HEK293 (cell line): Measurements from ENCODE around the gene WDR41.

Experiments used
- CTCF ChIA-PET: fragments of 350-600 bp; formaldehyde crosslinking; extraction: SDS; loops from one replicate; lab custom pipeline; 2021; ENCODE audit warnings: antibody characterized with exemption; lab: Yijun Ruan, JAX
- POLR2A ChIA-PET: fragments of 300-600 bp; formaldehyde crosslinking; extraction: SDS; loops from one replicate; lab custom pipeline; 2020; ENCODE audit warnings: antibody characterized with exemption, inconsistent platforms; lab: Yijun Ruan, JAX
- H3K27ac ChIP-seq: fragments of 200-500 bp; sonication (Bioruptor generic); 2 replicates; pipeline ENCODE4 v1.5.1; 2014; ENCODE audit warnings: low read depth, low read length, control low read depth, inconsistent platforms; ENCODE audit errors: extremely low read depth
- H3K36me3 ChIP-seq, 2 experiments: fragments of 200-500 bp in 1 of 2; sonication (Bioruptor generic) in 1 of 2; 1 replicate in 1 of 2; 2 replicates in 1 of 2; pipeline ENCODE4 v1.5.1; 2014 to 2017; ENCODE audit warnings: inconsistent platforms in 2 of 2, low read length in 2 of 2; ENCODE audit not compliant: control insufficient read depth in 2 of 2, insufficient read depth in 1 of 2
- H3K4me1 ChIP-seq: fragments of 200-500 bp; sonication (Bioruptor generic); 2 replicates; pipeline ENCODE4 v1.5.1; 2014; ENCODE audit warnings: mild to moderate bottlenecking, low read length, inconsistent platforms; ENCODE audit not compliant: control insufficient read depth, insufficient read depth
- H3K4me3 ChIP-seq: 2 replicates; pipeline ENCODE4 v1.5.1; 2011; ENCODE audit warnings: low read depth, mild to moderate bottlenecking, control low read depth, low read length, moderate library complexity
- H3K9me3 ChIP-seq: fragments of 200-500 bp; sonication (Bioruptor generic); 2 replicates; pipeline ENCODE4 v1.5.1; 2014; ENCODE audit warnings: low read depth, low read length, inconsistent platforms; ENCODE audit not compliant: control insufficient read depth, insufficient read depth
- BCL11A ChIP-seq: fragments of 450-650 bp; formaldehyde crosslinking; IDR thresholded peaks from 2 replicates; pipeline ENCODE4 v1.5.1; 2016; ENCODE audit warnings: low read depth, missing biosample characterization, missing genetic modification characterization
- KLF7 ChIP-seq: fragments of 450-650 bp; formaldehyde crosslinking; IDR thresholded peaks from 2 replicates; pipeline ENCODE4 v1.5.1; 2016; ENCODE audit warnings: missing biosample characterization, missing genetic modification characterization, borderline replicate concordance
- SP2 ChIP-seq: fragments of 450-650 bp; formaldehyde crosslinking; IDR thresholded peaks from 2 replicates; pipeline ENCODE4 v1.5.1; 2016; ENCODE audit warnings: missing biosample characterization, missing genetic modification characterization
- SP7 ChIP-seq: fragments of 450-650 bp; formaldehyde crosslinking; IDR thresholded peaks from 2 replicates; pipeline ENCODE4 v1.5.1; 2016; ENCODE audit warnings: missing biosample characterization, missing genetic modification characterization
- TRIM28 ChIP-seq: IDR thresholded peaks from 2 replicates; pipeline ENCODE4 v1.6.1; 2011; ENCODE audit warnings: low read length, control low read depth, borderline replicate concordance
- YY1 ChIP-seq: fragments of 450-650 bp; formaldehyde crosslinking; IDR thresholded peaks from 2 replicates; pipeline ENCODE4 v1.5.1; 2018; ENCODE audit warnings: missing biosample characterization, missing genetic modification characterization
- ZNF114 ChIP-seq: fragments of 450-650 bp; formaldehyde crosslinking; IDR thresholded peaks from 2 replicates; pipeline ENCODE4 v1.5.0; 2017; ENCODE audit warnings: missing biosample characterization, missing genetic modification characterization
- ZNF132 ChIP-seq: fragments of 450-650 bp; formaldehyde crosslinking; IDR thresholded peaks from 2 replicates; pipeline ENCODE4 v1.5.1; 2017; ENCODE audit warnings: missing biosample characterization, missing genetic modification characterization, borderline replicate concordance
- ZNF133 ChIP-seq: fragments of 450-650 bp; formaldehyde crosslinking; IDR thresholded peaks from 2 replicates; pipeline ENCODE4 v1.5.1; 2016; ENCODE audit warnings: missing biosample characterization, missing genetic modification characterization
- ZNF138 ChIP-seq: fragments of 450-650 bp; formaldehyde crosslinking; IDR thresholded peaks from 2 replicates; pipeline ENCODE4 v1.5.1; 2016; ENCODE audit warnings: missing biosample characterization, missing genetic modification characterization, borderline replicate concordance
- ZNF146 ChIP-seq: fragments of 450-650 bp; formaldehyde crosslinking; IDR thresholded peaks from 2 replicates; pipeline ENCODE4 v1.5.1; 2016; ENCODE audit warnings: missing biosample characterization, missing genetic modification characterization
- ZNF155 ChIP-seq: fragments of 450-650 bp; formaldehyde crosslinking; IDR thresholded peaks from 2 replicates; pipeline ENCODE4 v1.5.1; 2016; ENCODE audit warnings: missing biosample characterization, missing genetic modification characterization
- ZNF366 ChIP-seq: fragments of 450-650 bp; formaldehyde crosslinking; conservative IDR thresholded peaks from 2 replicates; pipeline ENCODE4 v1.5.1; 2016; ENCODE audit warnings: missing biosample characterization, missing genetic modification characterization
- ZNF433 ChIP-seq: fragments of 450-650 bp; formaldehyde crosslinking; IDR thresholded peaks from 2 replicates; pipeline ENCODE4 v1.5.1; 2016; ENCODE audit warnings: missing biosample characterization, missing genetic modification characterization, low read depth
- ZNF510 ChIP-seq: fragments of 450-650 bp; formaldehyde crosslinking; IDR thresholded peaks from 2 replicates; pipeline ENCODE4 v1.5.1; 2018; ENCODE audit warnings: mild to moderate bottlenecking, missing genetic modification characterization, missing biosample characterization; ENCODE audit not compliant: insufficient replicate concordance
- ZNF626 ChIP-seq: fragments of 450-650 bp; sonication (Bioruptor Pico); formaldehyde crosslinking; IDR thresholded peaks from 2 replicates; pipeline ENCODE4 v1.5.1; 2018; ENCODE audit warnings: missing biosample characterization, missing genetic modification characterization, inconsistent platforms
- ZNF654 ChIP-seq: fragments of 450-650 bp; formaldehyde crosslinking; IDR thresholded peaks from 2 replicates; pipeline ENCODE4 v1.5.1; 2016; ENCODE audit warnings: low read depth, missing biosample characterization, missing genetic modification characterization
- ZNF670 ChIP-seq: fragments of 450-650 bp; formaldehyde crosslinking; IDR thresholded peaks from 2 replicates; pipeline ENCODE4 v1.5.1; 2016; ENCODE audit warnings: missing biosample characterization, missing genetic modification characterization, low read depth
- ZSCAN16 ChIP-seq: fragments of 450-650 bp; formaldehyde crosslinking; IDR thresholded peaks from 2 replicates; pipeline ENCODE4 v1.5.1; 2016; ENCODE audit warnings: missing biosample characterization, missing genetic modification characterization
- TF ChIP-seq, protein P1 (sequence below): fragments of 450-650 bp; formaldehyde crosslinking; IDR thresholded peaks from 2 replicates; pipeline ENCODE4 v1.5.1; 2017; ENCODE audit warnings: missing biosample characterization, missing genetic modification characterization
- TF ChIP-seq, protein P2 (sequence below): sonication (generic); formaldehyde crosslinking; IDR thresholded peaks from 2 replicates; pipeline ENCODE4 v1.8.1; 2022; ENCODE audit warnings: mild to moderate bottlenecking, moderate library complexity, missing genetic modification reagents
- TF ChIP-seq, protein P3 (sequence below): fragments of 450-650 bp; formaldehyde crosslinking; optimal IDR thresholded peaks from 2 replicates; pipeline ENCODE3; 2016; ENCODE audit warnings: missing biosample characterization, mild to moderate bottlenecking, missing genetic modification characterization

WDR41 gene

DNA sequence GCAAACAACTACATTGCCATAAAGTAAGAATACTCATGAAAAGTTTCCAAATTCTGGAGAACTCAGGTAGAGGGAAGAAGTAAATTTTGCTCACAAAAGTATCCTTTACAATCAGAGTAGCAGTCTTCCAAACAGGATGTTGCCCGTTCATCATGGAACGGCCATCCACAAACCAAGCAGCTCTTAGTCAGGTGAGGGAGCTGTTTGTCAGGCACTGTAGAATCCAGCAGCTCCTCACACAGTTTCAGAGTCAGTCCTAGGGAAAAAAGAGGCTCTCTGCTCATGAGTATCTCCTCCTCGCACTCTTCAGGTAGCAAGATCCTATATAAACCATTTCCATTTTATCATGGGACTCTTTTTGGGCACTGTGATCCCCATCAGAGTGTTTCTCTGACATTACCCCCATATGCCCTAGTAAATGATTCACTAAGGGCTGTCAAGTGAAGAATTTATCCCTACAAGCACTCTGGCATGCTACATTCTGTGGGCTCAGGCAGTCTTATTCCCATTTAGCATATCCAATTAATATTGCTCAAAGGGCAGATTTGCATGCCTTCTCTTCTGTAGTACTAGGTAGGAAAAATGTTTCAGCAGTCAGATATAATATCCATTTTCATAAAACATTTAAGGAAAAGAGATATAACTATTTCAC is 97.9 kb downstream of the WDR41 start:
- H3K4me1 ChIP-seq = no peaks in the 10 kb centered on the region
- TF ChIP-seq TRIM28 = no peak
- TF ChIP-seq, protein P1, sequence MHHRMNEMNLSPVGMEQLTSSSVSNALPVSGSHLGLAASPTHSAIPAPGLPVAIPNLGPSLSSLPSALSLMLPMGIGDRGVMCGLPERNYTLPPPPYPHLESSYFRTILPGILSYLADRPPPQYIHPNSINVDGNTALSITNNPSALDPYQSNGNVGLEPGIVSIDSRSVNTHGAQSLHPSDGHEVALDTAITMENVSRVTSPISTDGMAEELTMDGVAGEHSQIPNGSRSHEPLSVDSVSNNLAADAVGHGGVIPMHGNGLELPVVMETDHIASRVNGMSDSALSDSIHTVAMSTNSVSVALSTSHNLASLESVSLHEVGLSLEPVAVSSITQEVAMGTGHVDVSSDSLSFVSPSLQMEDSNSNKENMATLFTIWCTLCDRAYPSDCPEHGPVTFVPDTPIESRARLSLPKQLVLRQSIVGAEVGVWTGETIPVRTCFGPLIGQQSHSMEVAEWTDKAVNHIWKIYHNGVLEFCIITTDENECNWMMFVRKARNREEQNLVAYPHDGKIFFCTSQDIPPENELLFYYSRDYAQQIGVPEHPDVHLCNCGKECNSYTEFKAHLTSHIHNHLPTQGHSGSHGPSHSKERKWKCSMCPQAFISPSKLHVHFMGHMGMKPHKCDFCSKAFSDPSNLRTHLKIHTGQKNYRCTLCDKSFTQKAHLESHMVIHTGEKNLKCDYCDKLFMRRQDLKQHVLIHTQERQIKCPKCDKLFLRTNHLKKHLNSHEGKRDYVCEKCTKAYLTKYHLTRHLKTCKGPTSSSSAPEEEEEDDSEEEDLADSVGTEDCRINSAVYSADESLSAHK (tag by site-specific recombination) = no peak
- TF ChIP-seq ZNF510 = no peak
- TF ChIP-seq ZNF114 = no peak
- TF ChIP-seq, protein P2, sequence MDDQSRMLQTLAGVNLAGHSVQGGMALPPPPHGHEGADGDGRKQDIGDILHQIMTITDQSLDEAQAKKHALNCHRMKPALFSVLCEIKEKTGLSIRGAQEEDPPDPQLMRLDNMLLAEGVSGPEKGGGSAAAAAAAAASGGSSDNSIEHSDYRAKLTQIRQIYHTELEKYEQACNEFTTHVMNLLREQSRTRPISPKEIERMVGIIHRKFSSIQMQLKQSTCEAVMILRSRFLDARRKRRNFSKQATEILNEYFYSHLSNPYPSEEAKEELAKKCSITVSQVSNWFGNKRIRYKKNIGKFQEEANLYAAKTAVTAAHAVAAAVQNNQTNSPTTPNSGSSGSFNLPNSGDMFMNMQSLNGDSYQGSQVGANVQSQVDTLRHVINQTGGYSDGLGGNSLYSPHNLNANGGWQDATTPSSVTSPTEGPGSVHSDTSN (CRISPR knock-in tag) = no peak
- no peak for TF ChIP-seq SP2 (tag by site-specific recombination)
- TF ChIP-seq ZNF626 (tag by site-specific recombination) = no peak
- TF ChIP-seq, protein P3, sequence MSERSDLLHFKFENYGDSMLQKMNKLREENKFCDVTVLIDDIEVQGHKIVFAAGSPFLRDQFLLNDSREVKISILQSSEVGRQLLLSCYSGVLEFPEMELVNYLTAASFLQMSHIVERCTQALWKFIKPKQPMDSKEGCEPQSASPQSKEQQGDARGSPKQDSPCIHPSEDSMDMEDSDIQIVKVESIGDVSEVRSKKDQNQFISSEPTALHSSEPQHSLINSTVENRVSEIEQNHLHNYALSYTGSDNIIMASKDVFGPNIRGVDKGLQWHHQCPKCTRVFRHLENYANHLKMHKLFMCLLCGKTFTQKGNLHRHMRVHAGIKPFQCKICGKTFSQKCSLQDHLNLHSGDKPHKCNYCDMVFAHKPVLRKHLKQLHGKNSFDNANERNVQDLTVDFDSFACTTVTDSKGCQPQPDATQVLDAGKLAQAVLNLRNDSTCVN (tag by site-specific recombination) = no peak
- TF ChIP-seq ZNF670 (tag by site-specific recombination) = no peak
- no peak for TF ChIP-seq ZNF155 (tag by site-specific recombination)
- no peak overlapping the region for H3K27ac ChIP-seq
- ChIA-PET POLR2A (no interaction called here), CTCF (no interaction called here)
- H3K36me3 ChIP-seq = no peaks in the 10 kb centered on the region
- H3K4me3 ChIP-seq = no peak overlapping the region
- H3K9me3 ChIP-seq = no peaks in the 10 kb centered on the region

DNA sequence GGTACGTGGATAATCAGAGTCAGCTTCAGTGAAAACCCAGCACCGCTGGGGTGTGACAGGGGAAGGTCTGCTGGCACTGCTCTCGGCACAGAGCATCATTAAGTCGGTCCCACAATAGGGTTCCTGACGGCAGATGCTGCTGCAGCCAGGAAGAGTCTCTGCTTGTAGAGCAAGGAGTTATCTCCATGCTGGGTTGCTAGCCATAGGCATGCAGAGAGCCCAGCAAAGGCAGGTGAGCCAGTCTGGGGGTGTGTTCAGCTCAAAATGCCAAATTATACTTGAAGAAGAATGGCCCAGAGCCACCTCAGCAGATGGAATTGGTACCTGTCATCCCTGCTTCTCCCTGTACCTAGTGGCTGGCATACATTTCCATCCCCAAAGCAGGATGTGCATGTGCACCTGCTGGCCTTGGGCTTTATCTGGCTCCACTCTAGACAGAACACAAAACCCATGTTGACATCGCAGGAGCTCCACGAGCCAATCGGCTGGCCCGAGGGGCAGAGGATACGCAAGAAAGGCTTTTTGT is 100.8 kb downstream of the WDR41 start:
- POLR2A ChIA-PET = no interaction called here

DNA sequence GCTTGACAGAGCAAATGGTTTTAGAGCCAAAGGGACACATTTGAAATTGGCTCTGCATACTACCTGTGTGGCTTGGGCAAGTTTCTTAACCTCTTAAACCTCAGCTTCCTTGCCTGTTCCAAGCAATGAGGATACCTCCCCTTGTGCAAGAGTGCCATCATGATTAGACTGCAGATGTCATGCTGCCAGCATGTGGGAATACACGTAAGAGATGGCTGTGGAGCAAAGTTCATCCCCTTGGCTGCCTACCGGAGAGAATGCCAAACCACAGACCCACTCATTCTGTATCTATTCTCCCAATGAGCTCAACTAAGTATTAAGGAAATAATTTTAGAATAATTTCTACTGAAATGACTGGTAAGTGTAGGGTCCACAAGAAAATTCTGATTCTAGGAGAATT is 101.3 kb downstream of the WDR41 start:
- no peaks in the 10 kb centered on the region for H3K36me3 ChIP-seq
- ChIA-PET POLR2A (no interaction called here), CTCF (interaction anchor here (0.7 kb wide), 2 partner anchors 247 to 261 kb away, joined by 3 read pairs; no protein-coding TSS in a partner anchor)
- TF ChIP-seq SP7 (tag by site-specific recombination) (no peak), ZNF133 (tag by site-specific recombination) (no peak), YY1 (tag by site-specific recombination) (no peak), ZNF433 (no peak), KLF7 (tag by site-specific recombination) (no peak), BCL11A (tag by site-specific recombination) (no peak), ZNF366 (no peak), ZSCAN16 (no peak)
- no peak overlapping the region for H3K4me3 ChIP-seq
- H3K9me3 ChIP-seq = no peaks in the 10 kb centered on the region
- no peaks in the 10 kb centered on the region for H3K4me1 ChIP-seq
- no peak overlapping the region for H3K27ac ChIP-seq

More for the DNA sequence above, 100.8 kb downstream of the WDR41 start:
- H3K27ac ChIP-seq = no peak overlapping the region
- TF ChIP-seq ZNF132 (tag by site-specific recombination) = no peak
- TF ChIP-seq ZNF654 (tag by site-specific recombination) = no peak
- no peak for TF ChIP-seq ZNF138 (tag by site-specific recombination)
- TF ChIP-seq ZNF146 (tag by site-specific recombination) = no peak
- TF ChIP-seq, all 188 proteins: peak for 0
- CTCF ChIA-PET = interaction anchor here (0.7 kb wide), 1 partner anchor 247 kb away, joined by 3 read pairs; no protein-coding TSS in a partner anchor
- Histone ChIP-seq H3K4me3 (no peak overlapping the region), H3K9me3 (no peaks in the 10 kb centered on the region), H3K4me1 (no peaks in the 10 kb centered on the region), H3K36me3 (no peaks in the 10 kb centered on the region)
